ENCODE measurements around the gene MRPL21. TPM values are rescaled to one million over a fixed set of nuclear protein-coding genes. Genes with fewer than 3 reads are reported as not detected.
"Not testable (repeated sequence)": the region's sequence is repeated elsewhere in the genome, so short reads cannot be mapped to it uniquely, and the experiment has no call there.

Gene MRPL21
- total RNA-seq, 2 experiments from 2014 or later = 56.6 to 70.2 TPM

GRCh38 chr11:68857037-68857586 is 46.5 kb downstream of the MRPL21 start:
- no peak overlapping the region for H3K4me3 Mint-ChIP-seq
- H3K27me3 Mint-ChIP-seq = peaks cover 46% of the 10 kb centered on the region
- CTCF ChIA-PET = no interaction called here
- H3K4me1 Mint-ChIP-seq = no peaks in the 10 kb centered on the region
- no peaks in the 10 kb centered on the region for H3K36me3 Mint-ChIP-seq
- no peak overlapping the region for H3K27ac Mint-ChIP-seq
- ATAC-seq (no peak), DNase-seq (no peak)
- no peaks in the 10 kb centered on the region for H3K9me3 Mint-ChIP-seq (ENCODE audit: low read depth)

GRCh38 chr11:68856425-68857030 is 47.1 kb downstream of the MRPL21 start:
- CTCF ChIA-PET = not testable (repeated sequence)

GRCh38 chr11:68855205-68855981 is 48.2 kb downstream of the MRPL21 start:
- Mint-ChIP-seq H3K9me3 (ENCODE audit: low read depth) (no peaks in the 10 kb centered on the region), H3K4me3 (no peak overlapping the region), H3K4me1 (peaks cover 2% of the 10 kb centered on the region), H3K27ac (no peak overlapping the region), H3K36me3 (no peaks in the 10 kb centered on the region), H3K27me3 (peaks cover 54% of the 10 kb centered on the region)
- DNase-seq (no peak), ATAC-seq (peak; percentile 39)
- CTCF ChIA-PET = no interaction called here

More at GRCh38 chr11:68856425-68857030, 47.1 kb downstream of the MRPL21 start:
- H3K27me3 Mint-ChIP-seq = peaks cover 49% of the 10 kb centered on the region
- not testable (repeated sequence) for H3K4me1 Mint-ChIP-seq; H3K36me3 Mint-ChIP-seq; ATAC-seq; H3K27ac Mint-ChIP-seq; H3K9me3 Mint-ChIP-seq (ENCODE audit: low read depth); H3K4me3 Mint-ChIP-seq; DNase-seq

GRCh38 chr11:68854273-68854958 is 49.2 kb downstream of the MRPL21 start:
- CTCF ChIA-PET = no interaction called here

GRCh38 chr11:68852628-68853027 is 51.0 kb downstream of the MRPL21 start:
- H3K9me3 Mint-ChIP-seq (ENCODE audit: low read depth) = no peaks in the 10 kb centered on the region
- DNase-seq = no peak
- peaks cover 54% of the 10 kb centered on the region for H3K27me3 Mint-ChIP-seq
- H3K36me3 Mint-ChIP-seq = no peaks in the 10 kb centered on the region
- no peak overlapping the region for H3K4me3 Mint-ChIP-seq
- peaks cover 2% of the 10 kb centered on the region for H3K4me1 Mint-ChIP-seq
- CTCF ChIA-PET = interaction anchor here (2.1 kb wide), 1 partner anchor 10 kb away, joined by 13 read pairs; the partner anchor contains the start of gene CPT1A
- H3K27ac Mint-ChIP-seq = no peak overlapping the region
- no peak for ATAC-seq

More at GRCh38 chr11:68854273-68854958, 49.2 kb downstream of the MRPL21 start:
- ATAC-seq = no peak
- Mint-ChIP-seq H3K9me3 (ENCODE audit: low read depth) (no peaks in the 10 kb centered on the region), H3K27ac (no peak overlapping the region), H3K27me3 (peaks cover 54% of the 10 kb centered on the region), H3K36me3 (no peaks in the 10 kb centered on the region), H3K4me3 (no peak overlapping the region), H3K4me1 (peaks cover 2% of the 10 kb centered on the region)
- no peak for DNase-seq

- Mint-ChIP-seq H3K4me3 (no peak overlapping the region), H3K36me3 (no peaks in the 10 kb centered on the region), H3K4me1 (peaks cover 9% of the 10 kb centered on the region), H3K27ac (no peak overlapping the region), H3K27me3 (peaks cover 26% of the 10 kb centered on the region), H3K9me3 (ENCODE audit: low read depth) (no peaks in the 10 kb centered on the region)
- no peak for DNase-seq
- ATAC-seq = no peak
- CTCF ChIA-PET = interaction anchor here (2.2 kb wide), 1 partner anchor 21 kb away, joined by 6 read pairs; no protein-coding TSS in a partner anchor
Measured at GRCh38 chr11:68848429-68848828, 55.2 kb downstream of the MRPL21 start.

- no peaks in the 10 kb centered on the region for H3K9me3 Mint-ChIP-seq (ENCODE audit: low read depth)
Measured at GRCh38 chr11:68847395-68847794, 56.2 kb downstream of the MRPL21 start.

GRCh38 chr11:68845351-68846002 is 58.2 kb downstream of the MRPL21 start:
- Mint-ChIP-seq H3K27me3 (peaks cover 9% of the 10 kb centered on the region), H3K27ac (no peak overlapping the region), H3K4me3 (no peak overlapping the region), H3K9me3 (ENCODE audit: low read depth) (no peaks in the 10 kb centered on the region), H3K36me3 (peaks cover 2% of the 10 kb centered on the region), H3K4me1 (peaks cover 15% of the 10 kb centered on the region)
- ATAC-seq = no peak
- CTCF ChIA-PET = no interaction called here
- no peak for DNase-seq

More at GRCh38 chr11:68847395-68847794, 56.2 kb downstream of the MRPL21 start:
- CTCF ChIA-PET = interaction anchor here (2.2 kb wide), 1 partner anchor 22 kb away, joined by 6 read pairs; no protein-coding TSS in a partner anchor
- no peak for ATAC-seq
- H3K4me1 Mint-ChIP-seq = peaks cover 14% of the 10 kb centered on the region
- peaks cover 17% of the 10 kb centered on the region for H3K27me3 Mint-ChIP-seq
- peaks cover 2% of the 10 kb centered on the region for H3K36me3 Mint-ChIP-seq
- no peak for DNase-seq
- H3K27ac Mint-ChIP-seq = no peak overlapping the region
- no peak overlapping the region for H3K4me3 Mint-ChIP-seq

- DNase-seq (no peak), ATAC-seq (no peak)
- Mint-ChIP-seq H3K9me3 (ENCODE audit: low read depth) (no peaks in the 10 kb centered on the region), H3K27me3 (peaks cover 9% of the 10 kb centered on the region), H3K4me1 (peaks cover 22% of the 10 kb centered on the region), H3K36me3 (peaks cover 2% of the 10 kb centered on the region), H3K27ac (no peak overlapping the region), H3K4me3 (no peak overlapping the region)
- CTCF ChIA-PET = interaction anchor here (0.7 to 2.2 kb wide), 9 partner anchors 21 to 263 kb away, joined by 3 to 7 read pairs (median 4); no protein-coding TSS in a partner anchor
Measured at GRCh38 chr11:68844801-68845200, 58.8 kb downstream of the MRPL21 start.

- Mint-ChIP-seq H3K9me3 (ENCODE audit: low read depth) (no peaks in the 10 kb centered on the region), H3K4me3 (peak overlapping the region; percentile 88), H3K4me1 (peaks cover 26% of the 10 kb centered on the region)
Measured at GRCh38 chr11:68844376-68844775, 59.3 kb downstream of the MRPL21 start.

GRCh38 chr11:68843703-68844312 is 59.8 kb downstream of the MRPL21 start:
- peaks cover 9% of the 10 kb centered on the region for H3K27me3 Mint-ChIP-seq
- peak; percentile 82 for DNase-seq
- peak overlapping the region; percentile 88 for H3K4me3 Mint-ChIP-seq
- H3K4me1 Mint-ChIP-seq = peaks cover 28% of the 10 kb centered on the region
- ATAC-seq = peak; percentile 61
- H3K9me3 Mint-ChIP-seq (ENCODE audit: low read depth) = no peaks in the 10 kb centered on the region
- CTCF ChIA-PET = interaction anchor here (0.5 to 3.1 kb wide), 22 partner anchors 8 to 532 kb away, joined by 3 to 13 read pairs (median 4); no protein-coding TSS in a partner anchor
- H3K27ac Mint-ChIP-seq = peak overlapping the region; percentile 92
- peaks cover 2% of the 10 kb centered on the region for H3K36me3 Mint-ChIP-seq

More at GRCh38 chr11:68844376-68844775, 59.3 kb downstream of the MRPL21 start:
- no peak overlapping the region for H3K27ac Mint-ChIP-seq
- no peak for DNase-seq
- peaks cover 9% of the 10 kb centered on the region for H3K27me3 Mint-ChIP-seq
- H3K36me3 Mint-ChIP-seq = peaks cover 2% of the 10 kb centered on the region
- ATAC-seq = no peak
- CTCF ChIA-PET = interaction anchor here (0.5 to 3.1 kb wide), 17 partner anchors 8 to 374 kb away, joined by 3 to 13 read pairs (median 4); no protein-coding TSS in a partner anchor

GRCh38 chr11:68843052-68843561 is 60.5 kb downstream of the MRPL21 start:
- Mint-ChIP-seq H3K4me1 (peaks cover 34% of the 10 kb centered on the region), H3K4me3 (peak overlapping the region; percentile 88), H3K27me3 (peaks cover 9% of the 10 kb centered on the region), H3K27ac (peak overlapping the region; percentile 92), H3K36me3 (peaks cover 2% of the 10 kb centered on the region), H3K9me3 (ENCODE audit: low read depth) (no peaks in the 10 kb centered on the region)
- CTCF ChIA-PET = interaction anchor here (0.7 to 3.1 kb wide), 13 partner anchors 9 to 533 kb away, joined by 3 to 13 read pairs (median 4); no protein-coding TSS in a partner anchor
- DNase-seq (peak; percentile 77), ATAC-seq (no peak)
